DMS 273 treated with DMSO at 0.1 percent for 48 hours (cell line): Measurements from ENCODE around the gene METTL24.

ENCODE experiments used
- DNase-seq: peaks from one replicate; lab custom pipeline; 2025; lab: John Stamatoyannopoulos, UW

The METTL24 gene

GRCh38 chr6:110334423-110335180 is 23.5 kb downstream of the METTL24 start:
- DNase-seq: no peak

- no peak for DNase-seq
Observed at GRCh38 chr6:110332281-110332680, 25.9 kb downstream of the METTL24 start.

GRCh38 chr6:110331816-110332215 is 26.3 kb downstream of the METTL24 start:
- peak; percentile 77 for DNase-seq

GRCh38 chr6:110331390-110331789 is 26.8 kb downstream of the METTL24 start:
- DNase-seq: no peak

GRCh38 chr6:110329714-110330436 is 28.3 kb downstream of the METTL24 start:
- no peak for DNase-seq

GRCh38 chr6:110329348-110329713 is 28.8 kb downstream of the METTL24 start:
- no peak for DNase-seq

- no peak for DNase-seq
Observed at GRCh38 chr6:110328259-110328658, 29.9 kb downstream of the METTL24 start.

GRCh38 chr6:110327391-110327790 is 30.8 kb downstream of the METTL24 start:
- DNase-seq: no peak

GRCh38 chr6:110326609-110327008 is 31.5 kb downstream of the METTL24 start:
- DNase-seq: no peak

GRCh38 chr6:110326057-110326456 is 32.1 kb downstream of the METTL24 start:
- no peak for DNase-seq

- DNase-seq: peak; percentile 75
Observed at GRCh38 chr6:110325197-110325596, 33.0 kb downstream of the METTL24 start.

- no peak for DNase-seq
Observed at GRCh38 chr6:110324548-110324947, 33.6 kb downstream of the METTL24 start.

GRCh38 chr6:110323258-110323657 is 34.9 kb downstream of the METTL24 start:
- DNase-seq: no peak

GRCh38 chr6:110322874-110323242 is 35.3 kb downstream of the METTL24 start:
- DNase-seq: no peak

GRCh38 chr6:110322151-110322873 is 35.8 kb downstream of the METTL24 start:
- DNase-seq: no peak

- no peak for DNase-seq
Observed at GRCh38 chr6:110320307-110320706, 37.8 kb downstream of the METTL24 start.

- DNase-seq: no peak
Observed at GRCh38 chr6:110319843-110320242, 38.3 kb downstream of the METTL24 start.

- DNase-seq: no peak
Observed at GRCh38 chr6:110319381-110319780, 38.8 kb downstream of the METTL24 start.

- no peak for DNase-seq
Observed at GRCh38 chr6:110318971-110319370, 39.2 kb downstream of the METTL24 start.

- no peak for DNase-seq
Observed at GRCh38 chr6:110317646-110318045, 40.5 kb downstream of the METTL24 start.

GRCh38 chr6:110317189-110317588 is 41.0 kb downstream of the METTL24 start:
- no peak for DNase-seq

- no peak for DNase-seq
Observed at GRCh38 chr6:110315869-110316398, 42.2 kb downstream of the METTL24 start.
